Activated T-cell treated with anti-CD3 and anti-CD28 coated beads, Interleukin-2, amount 50 U/mL, for 48 hours (primary cell): ENCODE data around the gene FDXR.

Experiments used
- DNase-seq, 2 experiments: peaks; one replicate each; pipeline ENCODE4 v3.0.0-alpha.2; 2020

The FDXR gene

GRCh38 chr17:74855323-74855722 is 17.5 kb downstream of the FDXR start:
- DNase-seq: no peak

GRCh38 chr17:74854792-74855191 is 18.0 kb downstream of the FDXR start:
- DNase-seq: no peak

GRCh38 chr17:74853669-74854068 is 19.1 kb downstream of the FDXR start:
- no peak for DNase-seq

- no peak for DNase-seq
Measured at GRCh38 chr17:74853048-74853397, 19.8 kb downstream of the FDXR start.

- peak; percentile 65 to 75 for DNase-seq
Measured at GRCh38 chr17:74852237-74853047, 20.4 kb downstream of the FDXR start.

- no peak for DNase-seq
Measured at GRCh38 chr17:74851612-74852236, 21.1 kb downstream of the FDXR start.

- no peak for DNase-seq
Measured at GRCh38 chr17:74850914-74851313, 21.9 kb downstream of the FDXR start.

- no peak for DNase-seq
Measured at GRCh38 chr17:74850310-74850709, 22.5 kb downstream of the FDXR start.

- no peak for DNase-seq
Measured at GRCh38 chr17:74848656-74849399, 24.0 kb downstream of the FDXR start.

- no peak for DNase-seq
Measured at GRCh38 chr17:74846621-74847020, 26.2 kb downstream of the FDXR start.

GRCh38 chr17:74843352-74843627 is 29.5 kb downstream of the FDXR start:
- DNase-seq: no peak

- peak; percentile 40 to 51 for DNase-seq
Measured at GRCh38 chr17:74842599-74843351, 30.0 kb downstream of the FDXR start.

- no peak for DNase-seq
Measured at GRCh38 chr17:74842146-74842598, 30.6 kb downstream of the FDXR start.

- DNase-seq: no peak
Measured at GRCh38 chr17:74840989-74841666, 31.7 kb downstream of the FDXR start.

- no peak for DNase-seq
Measured at GRCh38 chr17:74839990-74840852, 32.6 kb downstream of the FDXR start.

GRCh38 chr17:74838274-74838673 is 34.5 kb downstream of the FDXR start:
- DNase-seq: no peak

- no peak for DNase-seq
Measured at GRCh38 chr17:74836691-74837467, 35.9 kb downstream of the FDXR start.

- no peak for DNase-seq
Measured at GRCh38 chr17:74836191-74836590, 36.6 kb downstream of the FDXR start.

- no peak for DNase-seq
Measured at GRCh38 chr17:74833501-74834377, 39.1 kb downstream of the FDXR start.

GRCh38 chr17:74832421-74832820 is 40.4 kb downstream of the FDXR start:
- DNase-seq: no peak
